H1 (cell line): Measurements from ENCODE around the gene FSTL4. TPM values are rescaled to one million over a fixed set of nuclear protein-coding genes. Genes with fewer than 3 reads are reported as not detected.

ENCODE experiments used
- CEBPB ChIP-seq: IDR thresholded peaks from 2 replicates; pipeline ENCODE4 v1.6.1; 2012; ENCODE audit warnings: low read depth, low read length
- CHD7 ChIP-seq: fragments of 300-600 bp; sonication (generic); IDR thresholded peaks from 2 replicates; pipeline ENCODE4 v1.7.1; 2012; ENCODE audit warnings: low read length, moderate library complexity, mild to moderate bottlenecking, inconsistent platforms; ENCODE audit not compliant: insufficient replicate concordance
- FOSL1 ChIP-seq: IDR thresholded peaks from 2 replicates; pipeline ENCODE4 v1.6.1; 2011; ENCODE audit warnings: mild to moderate bottlenecking, low read depth, low read length, moderate library complexity; ENCODE audit not compliant: insufficient read depth
- polyA plus RNA-seq, 7 experiments: library from polyadenylated mRNA; depleted of rRNA in 3 of 7; stranded (reverse) in 5 of 7; unstranded in 2 of 7; fragments of >200 nt in 5 of 7; fragments of 200-250 nt in 2 of 7; gene quantifications; 1 replicate in 5 of 7; 2 replicates in 1 of 7; 4 replicates in 1 of 7; pipeline versions ENCODE4 v1.2.1 to v1.2.3, GENCODE V29; 2011 to 2013; ENCODE audit warnings: missing spikeins in 2 of 7, mixed read lengths in 2 of 7
- total RNA-seq: library from RNA; stranded (reverse); fragmentation: NEBNext Ultra II Directional; extraction: Animal tissue kit (Norgen Biotek cat#: 25700); gene quantifications from 2 replicates; pipeline ENCODE4 v1.2.1, GENCODE V29; 2021

FSTL4 gene
- total and polyA plus RNA-seq, 2 of the 8 experiments (the other 6 are each of a cell fraction or from before 2014, with no cell fraction given), result 3.1 to 4.1 TPM

GRCh38 chr5:133509742-133510079 lies 102.6 kb downstream of the FSTL4 start (continued):
- TF ChIP-seq CHD7 (no peak), CEBPB (no peak), FOSL1 (no peak)
